DLD1 (cell line): ENCODE measurements around the gene FBH1.
"Not testable (repeated sequence)": the region's sequence is repeated elsewhere in the genome, so short reads cannot be mapped to it uniquely, and the experiment has no call there.

Experiments
- in situ Hi-C: cut with HindIII; loops from 2 replicates; pipeline ENCODE4 v1.10.0; 2017; ENCODE audit warnings: low sequenced_read_pairs

FBH1 gene

DNA sequence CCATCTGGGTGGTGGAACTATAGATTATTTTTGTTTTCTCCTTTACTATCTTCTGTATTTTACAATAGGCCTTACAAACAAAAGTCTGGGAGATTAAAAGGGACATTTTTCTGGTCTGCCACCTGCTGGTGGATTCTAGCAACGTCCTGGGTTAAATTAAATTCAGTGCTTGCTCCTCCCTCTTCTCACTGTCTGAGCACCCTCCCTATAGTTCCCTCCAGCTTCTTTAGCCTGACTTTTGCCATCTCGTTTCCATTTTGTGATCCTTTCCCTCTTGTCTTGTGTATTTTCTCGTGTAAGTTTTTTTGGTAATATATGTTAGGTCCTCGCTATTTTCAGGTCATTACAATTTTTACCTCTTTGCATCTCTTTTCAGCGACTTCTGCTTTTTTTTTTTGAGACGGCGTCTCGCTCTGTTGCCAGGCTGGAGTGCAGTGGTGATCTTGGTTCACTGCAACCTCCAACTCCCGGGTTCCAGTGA is 16.5 kb upstream of the FBH1 start:
- in situ Hi-C loops = no loop called here

DNA sequence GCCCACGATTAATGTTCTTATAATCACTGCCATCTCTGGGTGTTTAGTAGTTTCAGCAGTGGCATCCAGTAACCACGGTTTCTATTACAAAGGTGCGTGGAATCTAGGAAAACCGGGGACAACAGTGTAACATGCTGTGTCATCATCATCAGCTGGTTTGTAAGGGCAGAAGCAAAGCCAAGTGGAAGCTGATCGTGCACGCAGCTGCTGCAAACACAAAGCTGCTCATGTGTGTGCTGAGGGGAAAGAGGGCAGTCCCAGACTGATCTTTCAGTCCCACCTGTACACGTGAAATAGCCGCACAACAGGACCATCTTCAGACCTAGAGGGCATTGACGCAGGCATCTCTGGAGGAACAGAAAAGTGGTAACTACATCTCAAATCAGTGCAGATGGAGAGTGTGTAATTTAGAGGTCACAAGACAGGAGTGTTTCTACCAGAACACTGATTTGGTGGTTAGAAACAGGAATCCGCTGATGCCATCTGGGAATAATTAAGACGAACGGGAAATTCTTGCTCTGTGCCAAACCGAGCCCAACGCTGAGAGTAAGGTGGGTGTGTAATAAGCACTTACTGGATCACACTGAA is 13.8 kb upstream of the FBH1 start:
- in situ Hi-C loops = no loop called here

DNA sequence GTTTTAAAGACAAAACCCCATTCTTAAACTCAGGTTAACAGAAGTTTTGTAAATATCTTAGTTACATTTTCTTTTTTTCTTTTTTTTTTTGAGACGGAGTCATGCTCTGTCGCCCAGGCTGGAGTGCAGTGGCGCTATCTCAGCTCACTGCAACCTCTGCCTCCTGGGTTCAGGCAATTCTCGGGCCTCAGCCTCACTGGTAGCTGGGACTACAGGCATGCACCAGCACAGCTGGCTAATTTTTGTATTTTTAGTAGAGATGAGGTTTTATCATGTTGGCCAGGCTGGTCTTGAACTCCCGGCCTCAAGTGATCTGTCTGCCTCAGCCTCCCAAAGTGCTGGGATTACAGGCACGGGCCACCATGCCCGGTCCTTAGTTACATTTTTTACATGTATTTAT is 13.0 kb upstream of the FBH1 start:
- in situ Hi-C loops = not testable (repeated sequence)

DNA sequence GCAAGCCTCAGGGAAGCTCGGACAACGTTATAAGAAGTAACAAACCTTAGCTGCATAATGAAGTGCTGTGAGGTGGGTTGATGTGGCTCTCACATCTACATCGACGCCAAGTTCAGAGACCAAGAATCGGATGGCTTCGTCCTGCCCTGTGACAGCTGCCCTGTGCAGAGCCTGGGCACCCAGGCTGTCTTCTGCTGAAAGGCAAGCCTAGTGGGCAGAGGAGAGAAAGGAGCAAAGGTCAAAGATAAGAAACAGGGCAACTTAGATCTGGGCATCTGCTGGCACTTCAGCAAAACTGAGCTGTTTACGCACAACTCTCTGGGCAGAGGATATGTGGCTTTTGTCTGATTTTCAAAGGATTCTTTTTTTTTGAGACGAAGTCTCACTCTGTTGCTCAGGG is 7.1 kb upstream of the FBH1 start:
- in situ Hi-C loops = no loop called here

DNA sequence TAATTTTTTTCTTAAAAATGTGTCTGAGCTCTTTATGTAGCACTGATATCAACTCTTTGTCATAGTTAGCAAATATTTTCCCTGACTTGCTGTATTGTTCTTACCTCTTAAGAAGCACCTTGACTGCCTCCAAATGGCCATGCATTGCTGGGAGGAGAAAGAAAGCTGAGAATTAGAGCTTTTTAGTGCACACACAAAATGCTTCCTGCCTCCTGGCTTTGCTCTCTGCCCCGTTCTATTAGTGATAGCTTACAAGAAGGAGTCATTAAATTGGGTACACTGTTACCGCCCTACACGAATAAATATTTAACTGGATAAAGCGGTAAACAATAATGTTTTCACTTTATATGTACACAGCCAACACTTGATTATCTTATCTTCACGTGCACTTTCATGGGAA is 4.4 kb upstream of the FBH1 start:
- in situ Hi-C loops = no loop called here

DNA sequence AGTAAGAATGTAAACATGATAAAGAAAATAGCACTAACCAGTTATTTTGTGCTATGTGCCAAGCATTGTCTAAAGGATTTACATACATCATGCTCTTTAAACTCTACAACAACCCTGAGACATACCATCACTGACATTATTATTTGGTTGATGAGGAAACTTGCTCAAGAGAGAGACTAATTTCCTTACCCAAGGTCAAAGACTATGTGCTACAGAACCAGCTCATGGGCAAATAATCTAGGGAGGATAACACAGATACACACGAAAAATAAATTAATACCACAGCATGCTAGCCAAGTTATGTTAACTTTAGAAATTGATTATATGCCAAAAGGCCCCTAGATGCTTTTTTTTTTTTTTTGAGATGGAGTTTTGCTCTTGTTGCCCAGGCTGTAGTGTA is 3.0 kb upstream of the FBH1 start:
- in situ Hi-C loops = no loop called here

DNA sequence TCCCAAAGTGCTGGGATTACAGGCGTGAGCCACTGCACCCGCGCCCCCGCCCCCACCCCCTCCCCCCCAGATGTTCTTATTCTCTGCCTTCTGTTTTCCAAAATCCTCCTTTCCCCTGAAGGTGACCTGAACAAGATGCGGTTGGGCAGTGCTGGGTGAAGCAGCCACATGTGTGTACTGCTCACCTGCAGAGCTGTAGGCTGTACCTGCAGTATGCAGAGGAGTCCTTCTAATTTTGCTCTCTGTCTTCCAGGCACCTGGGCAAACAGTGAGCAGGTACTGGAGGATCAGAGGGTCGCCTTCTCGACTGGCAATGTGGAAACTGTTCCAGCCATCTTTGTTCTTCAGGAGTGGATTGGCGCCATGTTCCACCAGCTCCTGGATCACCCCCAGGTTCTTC is 2.4 kb upstream of the FBH1 start:
- in situ Hi-C loops = no loop called here

DNA sequence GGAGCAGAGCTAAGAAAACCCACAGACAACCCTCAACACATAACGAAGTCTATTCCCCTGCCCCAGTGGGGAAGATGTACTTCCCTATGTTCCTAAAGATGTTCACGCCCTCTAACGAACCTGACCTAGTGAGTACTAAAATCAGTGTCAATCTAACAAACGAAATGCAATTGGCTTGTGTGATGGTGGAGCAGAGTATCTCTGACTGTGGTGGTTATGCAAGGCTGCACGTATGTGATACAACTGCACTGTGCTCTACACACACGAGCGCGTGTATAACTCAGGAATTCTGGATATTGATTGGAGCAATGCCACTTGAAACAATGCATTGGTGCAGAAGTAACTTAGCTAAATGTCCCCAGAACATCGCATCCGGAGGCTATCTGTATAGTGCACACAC is 1.7 kb upstream of the FBH1 start:
- in situ Hi-C loops = no loop called here

DNA sequence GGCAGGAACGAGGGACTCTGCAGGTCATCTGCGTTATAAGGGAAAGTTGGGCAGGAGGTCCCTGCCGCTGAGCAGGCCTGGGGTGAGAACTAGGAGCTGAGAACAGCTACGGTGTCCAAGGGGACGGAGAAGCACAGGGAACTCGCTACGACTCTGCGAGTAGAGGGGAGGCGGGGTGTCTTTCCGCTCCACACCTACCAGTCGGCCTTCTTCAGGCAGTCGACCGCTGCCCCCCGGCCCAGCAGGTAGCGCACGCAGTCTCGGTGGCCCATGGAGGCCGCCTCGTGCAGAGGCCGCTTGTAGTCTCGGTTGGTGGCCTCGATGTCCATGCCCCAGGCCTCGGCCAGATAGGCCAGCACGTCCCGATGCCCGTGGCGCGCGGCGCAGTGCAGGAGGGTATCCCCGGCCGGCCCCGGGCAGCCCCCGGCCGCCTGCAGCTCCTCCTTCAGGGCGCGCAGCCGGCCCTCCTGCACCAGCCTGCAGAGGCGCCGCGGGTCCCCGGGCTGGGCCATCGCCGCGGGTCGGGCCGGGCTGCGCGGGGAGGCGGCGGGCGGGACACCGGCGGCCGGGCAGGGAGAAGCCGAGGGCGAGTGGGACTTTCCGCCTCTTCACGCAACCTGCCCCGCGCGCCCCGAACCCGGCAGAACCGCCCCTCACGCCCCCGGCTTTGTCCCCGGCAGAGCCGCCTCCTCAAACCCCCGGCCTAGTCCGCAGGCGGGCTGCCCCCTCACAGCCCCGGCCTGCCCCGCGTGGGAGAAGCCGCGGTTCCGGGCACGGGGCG is 1.0 kb upstream of the FBH1 start:
- in situ Hi-C loops = no loop called here

DNA sequence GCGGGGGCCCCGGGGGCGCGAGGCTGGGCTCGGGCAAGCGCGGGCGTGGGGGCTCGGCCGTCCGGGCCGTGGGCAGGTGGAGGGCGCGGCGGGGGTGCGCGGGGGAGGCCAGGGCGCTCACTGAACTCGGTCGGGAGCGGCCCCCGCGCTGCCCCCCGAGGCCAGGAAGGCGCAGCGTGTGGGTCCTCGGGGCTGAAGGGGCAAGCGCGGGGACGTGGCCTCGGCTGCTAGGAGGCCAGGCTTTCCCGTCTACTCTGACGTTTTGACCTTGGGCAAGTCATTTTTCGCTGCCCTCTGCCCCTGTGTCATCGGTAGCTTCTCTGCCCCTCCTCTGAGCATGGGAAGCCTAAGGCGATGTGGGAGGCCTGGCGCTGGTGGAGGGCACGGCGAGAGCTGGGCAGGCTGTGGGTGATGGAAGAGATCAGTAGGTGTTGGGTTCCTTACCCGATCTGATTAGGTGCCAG is 441 bp downstream of the FBH1 start:
- in situ Hi-C loops = no loop called here

DNA sequence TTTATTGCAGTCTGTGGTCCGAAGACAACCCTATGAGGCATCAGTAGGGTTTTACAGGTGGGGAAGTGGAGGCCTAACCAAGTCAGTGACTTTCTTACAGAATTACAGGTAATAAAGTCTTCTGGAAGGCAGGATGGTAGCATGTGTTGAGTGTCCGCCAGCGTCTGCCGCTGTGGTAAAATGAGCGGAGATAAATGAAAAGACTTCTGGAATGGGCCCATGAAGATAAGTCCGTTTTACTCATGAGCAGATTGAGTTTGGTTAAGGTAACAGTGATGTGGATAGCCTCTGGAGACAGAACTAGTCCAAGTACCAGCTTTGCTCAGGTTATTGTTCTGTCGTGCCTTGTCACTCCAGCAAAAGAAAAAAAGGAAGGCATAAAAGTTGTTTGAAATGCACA is 966 bp downstream of the FBH1 start:
- in situ Hi-C loops = no loop called here

DNA sequence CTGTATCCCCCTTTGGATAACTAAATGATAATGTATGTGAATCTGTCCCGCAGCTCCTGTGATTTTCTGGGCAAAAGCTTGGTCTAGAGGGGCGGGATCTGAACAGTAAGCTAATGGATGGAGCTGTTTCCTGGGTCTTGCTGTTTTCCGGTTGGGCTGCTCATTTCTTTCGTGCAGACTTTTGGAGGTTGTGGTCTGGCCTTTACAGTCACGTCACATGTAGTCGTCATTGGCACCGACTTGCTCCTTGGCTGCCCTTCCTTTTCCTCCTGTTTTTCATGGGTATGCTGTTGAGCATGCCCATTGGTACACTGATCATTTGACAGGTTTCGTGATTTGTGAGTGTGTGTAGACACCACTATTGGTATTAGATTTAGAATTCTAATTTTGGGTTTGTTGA is 2.0 kb downstream of the FBH1 start:
- in situ Hi-C loops = no loop called here

DNA sequence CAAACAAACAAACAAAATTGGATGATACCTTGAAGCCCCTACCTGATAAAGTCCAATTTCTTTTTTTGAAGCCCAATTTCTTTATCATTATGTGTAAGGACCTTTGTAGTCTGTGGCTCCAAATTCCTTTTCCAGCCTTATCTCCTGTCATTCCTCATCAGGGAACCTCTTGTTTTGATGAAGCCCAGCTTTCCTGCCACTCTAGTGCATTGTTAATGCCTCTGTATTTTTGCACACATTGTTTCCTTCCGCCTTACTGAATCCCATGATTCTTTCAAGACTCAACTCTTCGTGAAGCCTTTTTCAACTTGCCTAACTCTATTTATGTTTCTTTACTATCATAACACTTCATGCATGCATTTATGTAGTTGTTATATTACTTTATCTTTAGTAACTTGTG is 3.3 kb downstream of the FBH1 start:
- in situ Hi-C loops = no loop called here

DNA sequence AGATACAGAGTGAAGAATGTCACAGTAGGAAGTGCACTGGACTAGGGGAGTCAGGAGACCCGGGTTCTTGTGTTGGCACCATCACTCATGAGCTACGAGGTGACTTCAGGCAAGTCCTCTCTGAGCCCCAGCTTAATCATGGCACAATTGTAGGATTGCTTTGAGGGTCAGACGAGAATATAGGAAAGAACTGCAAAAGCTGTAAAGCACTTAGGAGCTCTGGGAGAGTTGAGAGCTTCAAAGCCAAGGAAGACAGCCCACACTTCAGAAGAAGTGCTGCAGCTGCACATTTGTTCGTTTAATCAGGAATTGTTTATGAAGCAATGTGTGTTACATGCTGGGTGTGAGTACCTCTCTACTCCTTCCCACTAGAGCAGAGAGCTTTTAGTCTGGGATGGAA is 4.4 kb downstream of the FBH1 start:
- in situ Hi-C loops = no loop called here

DNA sequence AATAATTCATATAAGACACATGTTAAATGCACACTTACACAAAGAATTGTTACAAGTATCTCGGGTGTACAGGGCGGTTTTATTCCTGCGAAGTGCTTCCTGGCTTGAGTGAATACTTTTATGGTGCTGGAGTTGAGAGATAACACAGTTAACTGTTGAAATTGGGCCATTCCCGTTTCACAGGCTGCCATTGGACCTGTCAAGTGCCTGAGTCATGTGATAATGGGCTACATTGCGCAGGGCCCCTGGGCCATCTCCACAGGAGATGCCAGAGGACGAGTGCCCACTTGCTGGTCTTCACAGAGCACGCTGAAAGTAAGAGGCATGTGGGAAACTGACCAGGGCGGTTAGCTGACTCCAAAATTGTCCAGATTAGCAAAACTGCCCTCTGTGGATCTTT is 4.8 kb downstream of the FBH1 start:
- in situ Hi-C loops = no loop called here

DNA sequence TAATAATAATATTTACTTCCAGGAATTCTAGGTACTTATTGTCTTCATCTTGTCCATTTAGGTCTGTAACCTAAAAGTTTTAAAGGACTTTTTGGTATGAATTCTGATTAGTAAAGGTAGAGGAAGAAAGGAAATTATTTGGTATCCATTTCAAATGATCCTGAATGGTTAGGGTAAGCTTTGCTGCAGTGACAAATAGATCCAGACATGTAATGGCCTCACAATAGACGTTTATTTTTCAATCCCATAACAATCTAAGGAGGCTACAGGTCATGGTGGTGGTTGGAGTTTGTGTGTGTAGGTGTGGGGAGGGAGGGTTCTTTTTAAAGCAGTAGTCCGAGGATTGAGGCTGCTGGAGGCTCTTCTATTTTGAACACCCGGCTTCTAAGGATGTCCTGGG is 5.3 kb downstream of the FBH1 start:
- in situ Hi-C loops = no loop called here

DNA sequence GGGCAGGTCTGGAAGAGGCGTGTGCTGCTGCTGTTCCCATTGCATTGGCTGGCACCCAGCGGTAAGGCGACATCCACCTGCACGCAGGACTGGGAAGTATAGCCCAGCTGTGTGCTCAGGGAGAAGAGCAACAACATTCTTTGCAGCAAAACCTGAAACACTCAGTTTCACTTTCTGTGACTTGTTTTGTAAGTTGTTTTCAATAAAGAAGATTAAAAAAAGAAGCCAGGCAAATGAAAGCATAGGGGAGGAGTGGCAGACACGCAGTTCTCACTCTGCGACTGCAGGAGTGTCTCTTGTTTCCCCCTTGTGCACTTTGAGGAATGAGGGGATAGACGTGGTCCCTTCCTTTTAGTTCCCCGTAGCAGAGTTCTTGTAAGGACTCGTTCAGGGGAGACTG is 5.8 kb downstream of the FBH1 start:
- in situ Hi-C loops = no loop called here

DNA sequence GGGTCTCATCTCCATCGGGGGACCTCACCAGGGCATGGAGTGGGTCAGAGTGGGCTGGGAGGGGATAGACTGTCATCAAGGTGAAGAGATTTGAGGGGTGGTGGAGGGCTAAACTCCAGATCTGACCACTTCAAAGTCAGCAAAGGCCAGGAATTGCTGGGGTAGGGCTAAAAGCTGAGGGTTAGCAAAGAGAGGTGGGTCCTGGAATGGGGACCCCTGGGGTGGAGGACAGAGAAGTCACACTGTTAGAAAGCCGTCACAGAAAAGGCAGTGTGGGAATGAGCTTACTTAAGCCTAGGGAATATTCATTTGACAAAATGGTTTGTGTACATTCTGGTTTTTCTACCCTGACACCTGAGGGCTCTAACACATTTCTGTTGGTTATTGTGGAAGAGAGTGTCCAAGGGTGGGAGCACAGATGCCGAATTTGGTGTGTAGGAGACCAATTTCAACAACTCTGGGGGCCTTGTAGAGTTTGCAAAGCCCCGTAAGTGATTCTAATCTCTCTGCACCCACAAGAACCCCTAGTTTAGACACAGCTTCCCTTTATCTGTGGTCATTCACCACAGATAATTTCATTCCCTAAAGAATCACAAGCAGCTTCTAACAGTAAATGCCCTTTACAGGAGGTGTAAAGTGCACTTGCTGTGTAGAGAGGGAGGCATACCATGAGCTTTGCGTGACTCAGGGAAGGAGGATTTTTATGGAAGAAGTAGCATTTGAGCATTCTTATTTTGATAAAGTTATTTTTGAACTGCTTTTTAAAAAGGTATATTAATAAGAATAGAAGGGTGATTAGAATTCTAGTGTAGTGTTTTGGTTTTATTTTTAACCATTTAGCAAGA is 6.4 kb downstream of the FBH1 start:
- in situ Hi-C loops = no loop called here

DNA sequence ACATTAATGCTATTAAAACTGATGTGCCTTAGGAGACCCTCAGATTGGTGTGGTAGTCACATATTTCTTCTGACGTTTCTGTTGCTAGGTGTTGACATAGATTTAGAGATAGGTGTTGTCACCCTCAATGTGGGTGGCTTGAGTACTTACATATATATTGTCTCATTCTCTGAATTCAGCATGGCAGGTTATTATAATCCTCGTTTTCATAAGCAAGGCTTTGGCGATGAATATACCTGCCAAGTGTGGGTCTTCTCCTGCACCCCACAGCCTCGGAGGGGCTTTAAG is 7.0 kb downstream of the FBH1 start:
- in situ Hi-C loops = no loop called here

DNA sequence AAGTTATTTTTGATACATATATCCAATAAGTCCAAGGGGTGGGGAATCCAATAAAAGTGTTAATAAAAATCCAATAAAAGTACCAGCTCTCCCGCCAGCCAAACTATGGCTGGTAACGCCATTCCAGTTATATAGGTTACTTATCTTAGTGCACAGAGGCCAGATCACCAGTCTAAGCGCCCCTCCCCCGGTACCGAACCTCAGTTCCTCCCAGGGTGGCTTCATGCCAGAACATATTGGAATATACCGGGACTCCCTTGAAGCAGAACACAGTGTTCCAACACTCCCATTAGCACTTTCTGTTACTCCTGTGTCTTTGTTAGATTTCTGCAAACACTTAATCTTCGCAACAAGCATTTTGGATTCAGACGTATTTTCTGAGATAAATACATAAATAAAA is 7.5 kb downstream of the FBH1 start:
- in situ Hi-C loops = no loop called here

DNA sequence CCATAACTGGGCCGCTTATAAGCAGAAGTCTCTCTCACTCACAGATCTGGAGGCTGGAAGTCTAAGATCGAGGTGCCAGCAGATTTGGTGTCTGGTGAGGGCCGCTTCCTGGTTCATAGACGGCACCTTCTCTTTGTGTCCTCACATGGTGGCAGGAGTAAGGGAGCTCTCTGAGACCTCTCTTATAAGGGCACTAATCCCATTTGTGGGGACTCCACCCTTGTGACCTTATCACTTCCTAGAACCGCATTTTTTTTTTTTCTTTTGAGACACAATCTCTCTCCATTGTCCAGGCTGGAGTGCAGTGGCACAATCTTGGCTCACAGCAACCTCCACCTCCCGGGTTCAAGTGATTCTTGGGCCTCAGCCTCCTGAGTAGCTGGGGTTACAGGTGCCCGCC is 8.1 kb downstream of the FBH1 start:
- in situ Hi-C loops = no loop called here

DNA sequence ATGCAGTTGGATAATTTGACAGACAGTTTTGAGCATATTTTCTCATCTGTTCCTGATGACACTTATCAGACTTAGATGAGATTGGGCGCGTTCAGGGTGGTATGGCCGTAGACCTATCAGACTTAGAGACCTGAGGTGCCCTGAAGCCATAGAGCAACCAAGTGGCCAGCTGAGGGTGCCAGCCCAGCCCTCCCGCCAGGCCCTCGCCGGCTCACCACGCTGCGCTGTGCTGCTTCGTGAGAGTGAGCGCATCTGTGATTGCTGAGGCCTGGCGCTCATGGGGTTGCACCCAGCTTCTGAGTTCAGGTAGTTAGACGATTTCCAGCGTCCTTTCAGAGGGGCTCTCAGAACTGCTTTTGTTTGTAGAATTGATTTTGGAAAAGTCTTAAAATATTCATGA is 10.2 kb downstream of the FBH1 start:
- in situ Hi-C loops = no loop called here
